GM19455 (cell line): ENCODE results near the gene TOLLIP.

ENCODE experiments used
- ATAC-seq: cut with Tn5 transposase; IDR thresholded peaks from one replicate; pipeline ENCODE4 v1.9.1; 2021; ENCODE audit not compliant: unreplicated experiment

The TOLLIP gene

DNA sequence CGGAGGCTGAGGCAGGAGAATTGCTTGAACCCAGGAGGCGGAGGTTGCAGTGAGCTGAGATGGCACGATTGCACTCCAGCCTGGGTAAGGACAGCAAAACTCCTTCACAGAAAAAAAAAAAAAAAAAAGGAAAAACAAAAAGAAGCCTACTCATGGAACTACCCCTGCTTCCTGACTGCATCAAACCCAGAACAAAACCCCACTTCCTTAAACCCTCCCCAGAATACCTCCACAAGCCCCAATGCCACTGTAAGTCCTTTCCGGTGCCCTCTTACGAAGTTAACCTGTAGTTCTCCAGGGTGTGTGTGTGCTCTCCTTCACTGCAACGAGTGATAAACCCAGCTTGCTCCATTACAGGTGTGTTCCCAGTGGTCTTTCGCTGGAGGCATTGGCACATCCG is 8.6 kb upstream of the TOLLIP start:
- no peak for ATAC-seq

DNA sequence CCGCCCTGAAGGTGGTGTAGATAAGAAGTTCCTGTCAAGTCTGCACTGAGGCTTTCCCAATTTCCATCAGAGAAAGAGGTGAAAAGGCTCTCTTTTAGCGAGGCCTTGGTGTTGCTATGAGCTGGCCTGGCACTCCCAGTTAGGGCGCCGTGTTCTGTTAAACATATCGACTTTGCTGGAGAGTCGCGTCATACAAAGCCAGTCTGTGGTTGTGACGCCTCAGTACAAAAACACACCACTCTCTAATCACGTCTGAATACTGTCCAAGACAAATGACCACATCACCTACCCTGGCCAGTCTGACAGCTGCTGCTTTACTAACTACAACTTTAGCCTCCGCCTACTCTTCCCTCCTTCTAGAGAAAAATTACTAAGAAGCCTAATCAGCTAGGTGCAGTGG is 8.0 kb upstream of the TOLLIP start:
- ATAC-seq = no peak

DNA sequence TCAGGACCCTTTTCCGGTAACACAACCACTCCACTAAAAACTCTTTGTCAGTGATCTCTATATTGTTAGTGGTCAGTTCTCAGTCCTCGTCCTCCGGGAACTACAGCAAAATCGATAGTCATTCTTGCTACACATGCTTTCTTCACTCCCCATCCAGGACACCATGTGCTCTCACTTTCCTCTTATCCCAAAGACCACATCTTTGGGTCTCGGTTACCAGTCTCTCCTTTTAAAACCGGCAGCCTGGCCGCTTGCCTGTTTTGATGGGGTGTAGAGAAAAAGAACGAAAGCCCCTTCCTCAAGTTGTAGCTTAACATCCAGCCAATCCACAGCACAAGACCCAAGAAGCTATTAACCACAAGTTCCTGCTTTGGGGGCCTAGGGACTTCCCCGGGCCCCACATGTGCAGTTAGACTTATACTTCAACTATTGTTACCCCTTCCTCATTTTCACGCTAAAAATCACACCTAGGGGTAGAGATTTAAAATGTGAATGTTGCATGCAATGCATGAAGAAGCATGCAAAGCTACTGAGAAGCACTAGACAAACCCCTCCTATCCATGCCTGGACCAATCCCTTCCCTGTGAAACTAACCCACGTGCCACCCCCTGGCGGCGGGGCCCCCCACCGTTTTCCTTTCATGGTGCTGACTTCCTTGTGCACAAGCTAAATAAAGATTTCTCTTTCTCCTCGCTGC is 1.5 kb upstream of the TOLLIP start:
- ATAC-seq = no peak

DNA sequence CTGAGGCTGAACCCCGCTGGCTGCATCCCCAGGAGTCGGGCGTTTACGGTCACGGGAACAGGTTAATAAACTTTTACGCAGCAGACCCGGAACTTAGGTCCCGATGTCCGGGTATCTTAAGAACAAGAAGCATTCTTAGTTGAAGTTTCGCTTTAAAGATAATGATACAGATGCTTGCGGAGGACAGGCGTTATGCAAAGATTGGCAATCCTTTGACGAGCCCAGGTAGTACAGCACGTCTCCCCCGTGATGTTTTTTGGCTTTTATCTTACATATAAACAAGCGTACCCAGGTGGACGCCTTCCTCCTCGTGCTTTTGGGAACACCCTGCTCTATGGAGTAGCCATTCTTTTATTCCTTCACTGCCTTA is 871 bp upstream of the TOLLIP start:
- ATAC-seq = no peak

DNA sequence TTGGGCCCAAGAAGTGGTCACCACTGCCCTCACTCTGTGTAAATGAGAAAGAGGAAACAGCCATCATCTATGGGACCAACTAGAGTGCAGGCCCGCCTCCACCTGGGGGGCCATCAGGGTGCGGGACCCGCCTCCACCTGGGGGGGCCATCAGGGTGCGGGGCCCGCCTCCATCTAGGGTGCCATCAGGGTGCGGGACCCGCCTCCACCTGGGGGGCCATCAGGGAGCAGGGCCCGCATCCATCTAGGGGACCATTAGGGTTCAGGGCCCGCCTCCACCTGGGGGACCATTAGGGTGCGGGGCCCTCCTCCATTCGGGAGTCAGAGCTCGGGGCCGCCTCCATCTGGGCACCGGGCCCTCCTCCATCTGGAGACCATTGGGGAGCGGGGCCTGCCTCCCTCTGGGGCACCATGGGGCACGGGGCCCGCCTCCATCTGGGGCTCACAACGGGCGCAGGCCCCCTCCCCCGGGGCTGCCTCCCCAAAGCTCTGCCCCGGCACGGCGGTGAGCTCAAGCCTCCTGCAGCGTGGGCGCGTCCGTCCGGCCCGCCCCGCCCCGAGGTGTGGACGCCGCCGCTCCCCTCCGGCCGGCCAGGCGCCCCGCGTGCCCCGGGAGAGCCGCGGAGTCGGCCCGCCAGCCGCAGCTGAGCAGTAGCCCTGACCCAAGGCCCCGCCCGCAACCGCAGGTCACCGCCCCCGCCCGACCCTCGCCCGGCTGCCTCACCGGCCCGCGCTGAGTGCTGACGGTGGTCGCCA is 512 bp downstream of the TOLLIP start:
- ATAC-seq = peak; percentile 37

DNA sequence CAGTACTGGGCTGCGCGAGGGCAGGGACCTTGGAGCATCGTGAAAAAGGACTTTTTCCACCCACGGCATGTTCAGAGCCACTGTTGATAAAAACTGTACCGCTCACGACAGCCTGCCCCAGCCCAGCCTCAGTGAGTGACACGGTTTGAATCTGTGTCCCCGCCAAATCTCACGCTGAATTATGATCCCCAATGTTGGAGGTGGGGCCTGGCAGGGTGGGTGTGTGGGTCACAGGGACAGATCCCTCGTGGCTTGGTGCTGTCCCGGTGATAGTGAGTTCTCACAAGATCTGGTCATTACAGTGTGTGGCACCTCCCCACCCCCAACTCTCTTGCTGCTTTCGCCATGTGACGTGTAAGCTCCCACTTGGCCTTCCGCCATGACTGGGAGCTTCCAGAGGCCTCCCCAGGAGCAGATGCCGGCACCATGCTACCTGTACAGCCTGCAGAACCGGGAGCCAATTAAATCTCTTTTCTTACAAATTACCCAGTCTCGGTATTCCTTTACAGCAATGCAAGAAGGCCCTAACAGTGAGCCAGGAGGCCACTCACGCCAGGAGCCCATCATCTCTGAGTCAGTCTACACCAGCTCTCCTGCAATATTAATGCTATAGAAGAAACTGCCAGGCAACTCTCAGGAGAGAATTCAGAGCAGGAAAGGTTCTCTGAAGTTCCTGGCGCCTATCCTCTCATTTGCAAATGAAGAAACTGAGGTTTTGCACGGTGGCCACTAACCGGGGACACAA is 1.3 kb downstream of the TOLLIP start:
- no peak for ATAC-seq

DNA sequence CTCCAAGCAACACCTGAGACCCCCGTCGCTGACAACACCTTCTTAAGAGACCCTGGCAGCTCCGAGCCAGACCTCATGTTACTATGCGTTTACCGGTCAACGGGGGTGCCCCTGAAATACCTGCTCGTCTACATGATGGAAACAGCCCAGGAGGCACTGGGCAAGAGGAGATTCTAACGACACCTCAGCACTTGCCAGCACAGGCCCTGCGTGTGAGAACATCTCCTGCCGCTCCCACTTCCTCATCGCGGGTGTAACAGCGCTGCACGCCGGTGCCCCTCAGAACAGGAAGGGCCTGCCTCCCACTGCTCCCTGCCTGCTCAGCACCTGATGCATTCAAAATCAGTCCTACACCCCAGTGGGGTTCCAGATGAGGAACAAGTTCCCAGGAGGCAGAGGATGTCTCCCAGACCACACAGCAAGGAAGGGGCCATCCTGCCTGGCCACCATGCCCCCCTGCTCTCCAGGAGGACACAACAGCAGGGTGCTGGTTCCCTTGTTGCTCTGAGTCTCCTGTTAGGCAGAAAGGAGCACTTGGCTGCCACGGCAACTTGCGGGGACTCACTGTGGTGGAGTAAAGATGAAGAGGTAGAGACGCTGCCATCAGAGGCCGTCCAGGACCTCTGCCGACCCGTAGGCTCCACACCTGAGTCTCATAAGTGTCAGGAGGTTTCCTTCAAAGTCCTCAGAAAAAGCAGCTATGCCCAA is 2.1 kb downstream of the TOLLIP start:
- no peak for ATAC-seq

DNA sequence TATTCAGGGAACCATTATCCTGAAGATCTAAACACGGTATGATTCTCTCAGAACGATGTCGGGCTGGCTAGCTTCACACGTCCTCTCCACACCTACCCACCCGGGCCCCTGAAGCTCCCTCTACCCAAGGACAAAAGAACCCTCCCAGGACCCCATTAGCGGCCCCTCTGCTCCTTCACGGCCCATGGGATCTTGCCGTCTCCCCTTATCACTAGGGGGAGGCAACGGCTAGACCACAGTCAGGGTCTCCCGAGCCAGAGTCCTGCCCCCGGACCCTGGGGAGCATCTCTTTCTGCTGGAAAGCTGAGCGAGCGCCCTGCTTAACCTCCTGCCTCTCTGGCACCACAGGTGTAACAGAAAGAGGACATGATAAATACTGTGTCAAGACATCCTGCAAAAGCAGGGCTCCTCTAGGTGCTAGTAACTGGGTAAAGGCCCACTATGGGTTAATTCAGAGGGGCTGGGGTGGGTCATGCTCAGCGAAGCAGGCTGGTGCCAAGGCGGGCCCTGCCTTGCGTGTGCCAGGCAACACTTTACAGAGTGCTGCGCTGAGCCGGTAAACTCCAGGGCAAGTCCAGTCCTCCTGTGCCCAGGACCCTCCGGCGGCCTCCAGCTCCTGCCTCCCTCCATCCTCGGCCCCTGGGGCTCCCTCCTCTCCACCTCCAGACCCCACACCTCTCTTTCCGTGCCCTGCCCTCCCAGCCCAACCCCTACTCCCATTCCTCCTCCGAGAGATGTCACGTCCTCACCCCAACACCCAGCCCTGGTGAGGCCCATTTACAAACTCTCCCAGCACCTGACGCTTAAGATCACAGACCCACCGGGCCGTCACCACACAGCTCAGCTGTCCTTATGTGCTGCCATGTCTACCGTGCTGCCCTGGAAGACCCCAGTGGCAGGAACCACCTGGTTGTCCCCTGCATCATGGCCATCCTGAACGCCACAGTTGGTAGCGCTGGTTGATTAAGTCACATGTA is 3.0 kb downstream of the TOLLIP start:
- ATAC-seq = no peak

DNA sequence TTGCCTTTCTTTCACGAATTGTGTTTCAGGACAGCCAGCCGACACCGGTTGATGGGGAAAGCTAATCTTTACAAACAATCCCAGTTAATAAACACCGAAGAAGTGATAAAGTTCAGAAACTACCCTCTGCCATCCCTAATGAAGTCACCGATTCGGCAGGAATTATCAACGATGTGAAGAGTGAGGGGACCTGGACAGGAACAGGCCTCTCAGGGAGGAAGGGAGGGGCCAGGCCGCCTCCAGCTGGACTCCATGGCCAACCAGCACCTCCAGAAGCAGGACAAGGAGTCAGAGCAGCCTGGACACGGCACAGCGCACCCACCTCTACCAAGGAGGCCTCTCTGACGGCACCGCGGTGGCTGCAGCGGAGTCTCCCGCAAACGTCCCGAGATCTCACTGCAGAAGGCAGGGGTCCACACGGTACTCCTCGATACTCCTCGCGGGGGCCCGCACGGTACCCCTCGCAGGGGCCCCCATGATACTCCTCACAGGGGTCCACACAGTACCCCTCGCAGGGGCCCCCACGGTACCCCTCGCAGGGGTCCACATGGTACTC is 3.9 kb downstream of the TOLLIP start:
- no peak for ATAC-seq

DNA sequence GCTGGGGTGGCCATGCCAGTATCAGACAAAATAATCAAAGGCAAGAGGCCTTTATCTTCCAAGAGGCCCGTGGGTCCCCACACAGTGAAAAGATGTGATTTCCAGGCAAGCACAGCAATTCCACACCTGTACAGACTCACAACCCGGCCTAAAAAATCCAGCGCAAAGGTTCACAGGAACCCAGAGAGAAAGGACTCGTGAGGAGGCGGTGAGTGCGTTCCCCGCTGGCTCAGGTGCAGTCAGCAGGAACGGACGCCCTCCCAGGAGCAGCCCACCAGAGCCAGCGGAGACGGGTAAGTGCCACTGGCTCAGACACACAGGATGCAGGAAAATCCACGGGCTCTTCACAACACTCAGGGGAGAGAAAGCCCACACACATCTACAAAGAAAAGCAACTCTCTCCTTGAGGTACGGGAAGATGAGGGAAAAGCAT is 4.4 kb downstream of the TOLLIP start:
- ATAC-seq = no peak

DNA sequence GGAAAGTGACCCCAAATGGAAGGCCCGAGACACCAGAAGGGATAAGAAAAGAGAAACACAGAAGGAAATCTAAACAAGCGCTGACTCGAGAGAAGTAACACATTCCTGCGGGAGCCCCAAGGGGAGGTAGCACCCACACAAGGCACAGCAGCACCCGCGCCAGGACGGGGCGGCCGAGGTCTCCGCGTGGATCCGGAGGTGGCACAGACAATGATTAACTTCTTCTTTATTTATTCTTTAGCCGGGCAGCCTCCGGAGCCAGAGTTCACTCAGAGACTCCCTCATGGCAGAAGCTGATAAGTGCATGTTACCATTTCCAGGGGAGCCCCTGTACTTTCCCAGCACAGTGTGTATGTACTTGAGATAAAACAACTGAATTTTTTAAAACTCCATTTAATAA is 5.1 kb downstream of the TOLLIP start:
- no peak for ATAC-seq

DNA sequence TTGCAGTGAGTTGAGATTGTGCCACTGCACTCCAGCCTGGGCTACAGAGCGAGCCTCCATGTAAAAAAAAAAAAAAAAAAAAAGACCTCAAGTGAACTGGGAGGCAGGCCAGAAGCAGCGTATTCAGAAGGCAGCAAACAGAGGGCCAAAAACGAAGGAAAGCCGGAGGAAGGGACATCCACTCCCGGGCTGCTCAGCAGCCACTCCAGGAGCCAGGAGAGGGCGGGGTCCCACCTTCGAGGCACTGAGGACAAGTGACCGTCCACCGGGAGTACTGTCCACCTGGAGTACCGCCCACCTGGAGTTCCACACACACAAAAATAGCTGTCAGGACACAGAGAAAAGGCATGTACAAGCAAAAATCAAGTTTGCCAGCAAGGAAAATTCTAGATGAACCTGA is 5.5 kb downstream of the TOLLIP start:
- ATAC-seq = no peak

DNA sequence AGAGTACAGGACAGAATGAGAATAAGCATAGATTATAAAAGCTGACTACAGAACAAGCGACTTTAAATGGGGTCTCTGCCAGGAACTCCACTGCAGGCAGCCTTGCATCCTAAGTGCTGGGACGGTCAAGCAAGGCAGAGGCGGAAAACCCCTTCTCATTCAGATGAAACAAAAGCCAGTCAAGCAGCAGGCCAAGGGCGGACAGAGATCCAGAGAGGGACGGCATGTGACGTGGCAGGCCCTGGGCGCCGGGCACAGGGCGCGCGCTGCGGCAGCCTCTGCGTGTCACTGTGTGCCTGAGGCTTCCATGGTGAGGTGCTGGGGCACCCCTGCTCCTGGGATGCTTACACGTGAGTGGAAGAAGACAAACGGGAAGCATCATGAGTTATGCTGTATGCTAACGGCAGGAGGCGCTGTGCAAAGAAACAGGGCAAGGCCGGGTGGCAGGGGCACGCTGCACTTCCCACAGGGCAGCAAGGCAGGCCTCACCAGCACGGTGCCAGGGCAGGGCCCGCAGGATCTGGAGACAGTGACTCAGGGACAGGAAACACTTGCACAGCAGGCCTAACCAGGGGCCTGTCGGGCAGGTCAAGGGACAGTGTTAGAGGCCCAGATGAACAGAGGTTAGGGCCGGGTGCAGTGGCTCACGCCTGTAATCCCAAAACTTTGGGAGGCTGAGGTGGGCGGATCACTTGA is 6.2 kb downstream of the TOLLIP start:
- no peak for ATAC-seq

DNA sequence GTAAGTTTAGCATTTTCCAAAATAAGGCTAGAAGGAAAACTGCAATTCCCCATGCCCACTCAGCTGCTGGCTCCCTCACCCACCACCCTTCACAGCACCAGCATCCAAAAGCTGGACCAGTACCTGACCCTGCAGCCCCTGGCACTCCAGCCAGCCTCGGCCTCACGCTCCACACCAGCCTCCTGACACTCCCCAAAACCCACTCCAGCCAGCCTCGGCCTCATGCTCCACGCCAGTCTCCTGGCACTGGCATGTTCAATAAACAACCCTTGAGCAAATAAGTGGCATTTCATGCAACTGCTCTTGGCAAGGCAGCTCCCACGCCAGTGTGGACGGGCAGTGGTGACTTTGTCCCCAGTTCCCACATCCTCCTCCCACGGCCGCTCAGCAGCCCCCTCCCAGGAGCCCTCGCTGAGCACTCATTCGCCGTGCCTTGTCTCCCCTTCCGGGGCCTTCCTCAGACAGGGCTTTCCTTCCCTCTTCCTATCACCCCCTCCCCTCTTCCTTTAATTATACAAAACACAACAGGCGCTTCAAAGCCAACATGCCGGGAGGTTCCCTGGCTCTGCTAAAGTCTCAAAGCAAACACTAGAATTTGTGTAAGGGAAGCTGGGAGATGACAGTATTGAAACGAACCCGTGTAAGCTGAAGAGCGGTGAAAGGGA is 6.8 kb downstream of the TOLLIP start:
- no peak for ATAC-seq

DNA sequence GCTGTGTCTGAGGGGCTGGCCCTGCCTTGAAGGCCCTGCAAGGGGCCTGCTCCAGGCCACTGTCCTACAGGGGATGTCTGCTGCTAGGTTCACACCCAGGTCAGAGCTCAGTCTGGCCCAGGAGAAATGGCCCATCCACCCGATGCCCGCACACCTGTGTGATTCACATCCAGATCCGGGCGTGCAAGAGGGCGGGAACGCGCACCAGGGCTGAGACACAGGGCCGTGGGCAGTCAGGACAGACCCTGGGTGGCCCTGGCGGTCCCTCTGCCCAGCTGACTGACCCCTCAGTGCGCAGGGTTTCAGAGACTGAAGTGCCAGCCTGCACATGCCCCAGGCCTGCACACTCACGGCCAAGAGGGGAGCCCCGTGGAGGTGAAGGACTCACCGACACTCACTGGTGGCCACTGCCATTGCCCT is 7.4 kb downstream of the TOLLIP start:
- no peak for ATAC-seq

DNA sequence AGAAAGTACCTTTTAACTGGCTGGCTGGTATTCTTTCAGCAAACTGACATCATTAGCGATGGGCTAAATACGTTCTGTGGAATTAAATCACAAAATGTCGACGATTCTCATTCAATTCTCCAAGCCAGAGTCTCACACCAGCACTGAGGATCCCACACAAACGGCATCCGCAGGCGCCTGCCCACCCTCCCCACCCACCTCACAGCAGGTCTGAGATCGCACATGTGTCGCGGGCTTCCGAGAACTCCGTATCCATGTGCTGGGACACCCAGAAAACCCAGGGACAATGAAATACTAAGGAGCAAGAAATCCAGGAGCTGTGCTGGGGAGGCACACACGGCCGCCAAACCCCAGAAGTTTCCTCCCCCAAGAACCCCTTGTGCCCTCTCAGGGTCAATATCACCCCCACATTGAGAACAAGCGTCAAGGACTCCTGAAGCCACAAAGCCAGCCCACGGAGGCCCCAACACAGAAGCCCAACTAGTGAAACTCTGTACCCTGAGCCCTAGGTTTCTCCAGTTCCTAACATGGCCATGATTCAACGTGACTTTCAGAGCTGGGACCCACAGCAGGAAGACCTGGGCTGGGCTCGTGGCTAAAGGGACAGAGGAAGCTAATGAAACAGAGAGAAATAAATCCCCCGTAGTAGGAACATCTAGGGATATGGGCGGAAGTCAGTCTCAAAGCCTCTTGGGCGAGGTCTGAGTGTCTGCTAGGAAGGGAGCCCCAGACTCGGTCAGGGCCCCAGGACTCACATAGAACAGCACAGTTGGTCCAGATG is 8.0 kb downstream of the TOLLIP start:
- ATAC-seq = no peak

DNA sequence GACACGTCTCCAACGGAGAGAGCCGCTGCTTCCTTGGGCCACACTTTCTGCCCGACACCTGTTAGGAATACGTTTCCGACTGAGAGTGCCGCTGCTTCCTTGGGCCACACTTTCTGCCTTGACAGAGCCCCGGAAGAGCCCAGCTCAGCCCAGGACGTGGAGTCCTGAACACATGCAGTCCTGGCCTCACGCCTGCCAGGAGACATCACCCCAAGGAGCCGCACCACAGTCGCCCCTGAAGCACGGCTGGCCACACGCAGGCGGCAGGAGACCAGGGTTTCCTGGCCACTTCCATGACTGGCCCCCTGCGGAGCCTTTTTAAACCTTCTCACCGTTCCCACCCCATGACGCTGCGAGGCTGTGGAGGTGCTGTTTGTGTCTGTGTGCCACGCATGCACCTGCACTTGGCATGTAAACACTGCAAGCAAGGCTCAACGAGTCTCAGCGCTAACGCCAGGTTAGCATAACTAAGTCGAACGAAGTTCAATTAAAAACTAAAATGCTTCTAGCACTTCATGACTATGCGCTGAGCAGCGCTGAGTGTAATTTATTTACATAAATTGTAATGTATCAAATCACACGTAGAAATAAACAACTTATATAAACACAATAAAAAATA is 8.8 kb downstream of the TOLLIP start:
- no peak for ATAC-seq

DNA sequence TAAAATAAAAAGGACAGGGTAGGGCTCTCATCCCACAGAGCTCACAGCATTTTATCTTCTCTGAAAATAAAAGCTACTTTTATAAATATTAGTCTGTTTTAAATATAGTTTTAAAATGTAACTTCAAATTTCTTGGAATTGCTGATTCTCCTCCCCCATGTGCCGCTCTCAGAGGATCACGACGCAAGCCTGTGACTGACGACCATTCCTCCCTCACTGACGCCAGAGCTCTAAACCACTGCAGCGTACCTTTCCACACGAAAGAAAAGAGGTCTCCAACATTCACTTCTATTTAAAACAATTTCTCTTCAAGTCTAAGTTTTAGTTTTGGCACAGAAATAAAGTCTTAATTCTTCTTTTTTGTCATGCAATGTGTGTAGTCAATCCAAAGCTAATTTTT is 9.3 kb downstream of the TOLLIP start:
- no peak for ATAC-seq
